H9 (cell line): ENCODE measurements around the gene NUDT16. TPM values are rescaled to one million over a fixed set of nuclear protein-coding genes. Genes with fewer than 3 reads are reported as not detected.

Experiments used
- DNase-seq: peaks from one replicate; pipeline ENCODE4 v3.0.0-alpha.2; 2017
- H2AFZ ChIP-seq: one replicate; pipeline ENCODE4 v1.6.1; 2013; ENCODE audit warnings: mild to moderate bottlenecking, low read length, control low read depth, moderate library complexity
- H2AK5ac ChIP-seq: 2 replicates; pipeline ENCODE4 v1.6.1; 2013; ENCODE audit warnings: low read length, control low read depth, mixed read lengths; ENCODE audit not compliant: insufficient read length
- H2BK120ac ChIP-seq: one replicate; pipeline ENCODE4 v1.6.1; 2013; ENCODE audit warnings: low read depth, mild to moderate bottlenecking, low read length, control low read depth, inconsistent platforms; ENCODE audit not compliant: poor library complexity, severe bottlenecking
- H2BK12ac ChIP-seq: 2 replicates; pipeline ENCODE4 v1.6.1; 2013; ENCODE audit warnings: low read length, control low read depth, mixed read lengths, low read depth; ENCODE audit not compliant: insufficient read length
- H2BK15ac ChIP-seq: 2 replicates; pipeline ENCODE4 v1.6.1; 2013; ENCODE audit warnings: low read depth, low read length, control low read depth
- H2BK20ac ChIP-seq: one replicate; pipeline ENCODE4 v1.6.1; 2013; ENCODE audit warnings: low read depth, mild to moderate bottlenecking, low read length, control low read depth, inconsistent platforms; ENCODE audit not compliant: poor library complexity, severe bottlenecking
- H2BK5ac ChIP-seq: 2 replicates; pipeline ENCODE4 v1.6.1; 2013; ENCODE audit warnings: low read length, control low read depth, mixed read lengths; ENCODE audit not compliant: insufficient read length
- H3K14ac ChIP-seq: 2 replicates; pipeline ENCODE4 v1.6.1; 2013; ENCODE audit warnings: low read length, control low read depth; ENCODE audit not compliant: insufficient read depth
- H3K18ac ChIP-seq: 2 replicates; pipeline ENCODE4 v1.6.1; 2013; ENCODE audit warnings: low read depth, mild to moderate bottlenecking, mixed read lengths, low read length, control low read depth; ENCODE audit not compliant: insufficient read length
- H3K23ac ChIP-seq: 2 replicates; pipeline ENCODE4 v1.6.1; 2013; ENCODE audit warnings: low read length, control low read depth, mixed read lengths, low read depth; ENCODE audit not compliant: insufficient read length
- H3K23me2 ChIP-seq: 2 replicates; pipeline ENCODE4 v1.6.1; 2013; ENCODE audit warnings: low read depth, mild to moderate bottlenecking, mixed read lengths, low read length, control low read depth; ENCODE audit not compliant: insufficient read length, poor library complexity, severe bottlenecking
- H3K27ac ChIP-seq: 2 replicates; pipeline ENCODE4 v1.5.1; 2013; ENCODE audit warnings: low read length, control low read depth, mixed read lengths, low read depth; ENCODE audit not compliant: insufficient read length
- H3K27me3 ChIP-seq: 2 replicates; pipeline ENCODE4 v1.6.1; 2013; ENCODE audit warnings: low read length, control low read depth, inconsistent platforms; ENCODE audit not compliant: insufficient read depth
- H3K4ac ChIP-seq: 2 replicates; pipeline ENCODE4 v1.6.1; 2013; ENCODE audit warnings: low read depth, mild to moderate bottlenecking, control low read depth, inconsistent platforms, low read length, moderate library complexity
- H3K4me1 ChIP-seq: 2 replicates; pipeline ENCODE4 v1.6.1; 2013; ENCODE audit warnings: low read length, control low read depth, inconsistent platforms; ENCODE audit not compliant: insufficient read depth
- H3K4me2 ChIP-seq: 2 replicates; pipeline ENCODE4 v1.6.1; 2013; ENCODE audit warnings: low read length, control low read depth, mixed read lengths; ENCODE audit not compliant: insufficient read length, insufficient read depth
- H3K56ac ChIP-seq: 2 replicates; pipeline ENCODE4 v1.6.1; 2013; ENCODE audit warnings: low read depth, mild to moderate bottlenecking, mixed read lengths, low read length, control low read depth; ENCODE audit not compliant: insufficient read length
- H3K79me1 ChIP-seq: 2 replicates; pipeline ENCODE4 v1.6.1; 2013; ENCODE audit warnings: low read depth, mild to moderate bottlenecking, moderate library complexity, low read length, control low read depth, inconsistent platforms; ENCODE audit not compliant: insufficient read depth, poor library complexity, severe bottlenecking
- H3K79me2 ChIP-seq: 2 replicates; pipeline ENCODE4 v1.6.1; 2013; ENCODE audit warnings: low read length, control low read depth, inconsistent platforms; ENCODE audit not compliant: insufficient read depth
- H3K9ac ChIP-seq: 2 replicates; pipeline ENCODE4 v1.6.1; 2013; ENCODE audit warnings: low read length, control low read depth, mixed read lengths; ENCODE audit not compliant: insufficient read length; ENCODE audit errors: extremely low read depth
- H3K9me3 ChIP-seq: one replicate; pipeline ENCODE4 v1.6.1; 2013; ENCODE audit warnings: low read depth, low read length, inconsistent platforms; ENCODE audit not compliant: control insufficient read depth
- H3T11ph ChIP-seq: one replicate; pipeline ENCODE4 v1.6.1; 2013; ENCODE audit warnings: mild to moderate bottlenecking, low read length, control low read depth, inconsistent platforms
- H4K20me1 ChIP-seq: one replicate; pipeline ENCODE4 v1.6.1; 2013; ENCODE audit not compliant: control insufficient read depth, insufficient read length, insufficient read depth
- H4K5ac ChIP-seq: 2 replicates; pipeline ENCODE4 v1.6.1; 2013; ENCODE audit warnings: low read depth, mild to moderate bottlenecking, mixed read lengths, low read length, control low read depth; ENCODE audit not compliant: insufficient read length
- H4K8ac ChIP-seq: replicated peaks from 2 replicates; pipeline ENCODE4 v1.6.1; 2013; ENCODE audit warnings: low read length, control low read depth, mixed read lengths, low read depth; ENCODE audit not compliant: insufficient read length
- H4K91ac ChIP-seq: 2 replicates; pipeline ENCODE4 v1.6.1; 2013; ENCODE audit warnings: low read depth, mild to moderate bottlenecking, moderate library complexity, mixed read lengths, low read length, control low read depth; ENCODE audit not compliant: insufficient read length
- H3K27ac Mint-ChIP-seq, 3 experiments: 2 replicates in 2 of 3; 3 replicates in 1 of 3; pipeline ENCODE4 v1.8.0; 2020 to 2021; ENCODE audit warnings: mixed read lengths in 3 of 3, mild to moderate bottlenecking in 1 of 3, moderate library complexity in 1 of 3
- H3K27me3 Mint-ChIP-seq: 2 replicates; pipeline ENCODE4 v1.8.0; 2021; ENCODE audit warnings: low read depth, mild to moderate bottlenecking, moderate library complexity, mixed read lengths
- H3K36me3 Mint-ChIP-seq, 3 experiments: 2 replicates in 2 of 3; 3 replicates in 1 of 3; pipeline ENCODE4 v1.8.0; 2020 to 2021; ENCODE audit warnings: low read depth in 3 of 3, mixed read lengths in 3 of 3; ENCODE audit not compliant: insufficient read depth in 1 of 3
- H3K4me1 Mint-ChIP-seq, 2 experiments: 2 replicates each; pipeline ENCODE4 v1.8.0; 2020; ENCODE audit warnings: mixed read lengths in 2 of 2
- H3K4me3 Mint-ChIP-seq, 2 experiments: 2 replicates in 1 of 2; 3 replicates in 1 of 2; pipeline ENCODE4 v1.8.0; 2020 to 2021; ENCODE audit warnings: mild to moderate bottlenecking in 2 of 2, mixed read lengths in 2 of 2, moderate library complexity in 1 of 2
- H3K9me3 Mint-ChIP-seq, 2 experiments: 2 replicates in 1 of 2; 3 replicates in 1 of 2; pipeline ENCODE4 v1.8.0; 2020; ENCODE audit warnings: mild to moderate bottlenecking in 2 of 2, mixed read lengths in 2 of 2, moderate library complexity in 1 of 2
- CTCF ChIP-seq: fragments of 200-600 bp; sonication (generic); conservative IDR thresholded peaks from 3 replicates; pipeline ENCODE4 v1.8.0; 2021; ENCODE audit warnings: antibody characterized with exemption, mild to moderate bottlenecking
- WGBS: extraction: QIAGEN DNeasy Blood & Tissue Kit; methylation state at CpG from one replicate; pipeline ENCODE4 v1.1.7; 2013; ENCODE audit warnings: missing lambda C conversion rate, low lambda C conversion rate, mixed read lengths; ENCODE audit not compliant: insufficient read length; ENCODE audit errors: extremely low coverage; 5-methylcytosine and 5-hydroxymethylcytosine counted together
- total RNA-seq: library from RNA; stranded (reverse); gene quantifications from 2 replicates; pipeline ENCODE4 v1.2.1, GENCODE V29; 2021

NUDT16 gene
- total RNA-seq, 1 experiment from 2014 or later: 18.2 TPM

- Histone ChIP-seq H3K56ac (no peak overlapping the region), H2BK15ac (no peak overlapping the region), H3K9ac (no peak overlapping the region), H2BK12ac (no peak overlapping the region), H3K18ac (no peak overlapping the region), H3K23me2 (peaks cover 3% of the 10 kb centered on the region), H2AK5ac (no peak overlapping the region), H3T11ph (no peak overlapping the region), H3K23ac (no peak overlapping the region), H3K14ac (no peak overlapping the region), H2BK20ac (no peak overlapping the region), H3K79me2 (no peaks in the 10 kb centered on the region), H4K20me1 (no peaks in the 10 kb centered on the region), H4K5ac (no peak overlapping the region), H3K27ac (no peak overlapping the region), H2AFZ (no peak overlapping the region), H3K4me2 (no peak overlapping the region), H4K8ac (no peak overlapping the region), H3K4me1 (no peaks in the 10 kb centered on the region), H3K27me3 (no peaks in the 10 kb centered on the region), H2BK120ac (no peak overlapping the region), H3K4ac (no peak overlapping the region), H3K9me3 (no peaks in the 10 kb centered on the region), H4K91ac (no peak overlapping the region), H2BK5ac (no peak overlapping the region), H3K79me1 (peaks cover 3% of the 10 kb centered on the region)
- no peak overlapping the region for H3K27ac Mint-ChIP-seq
- peaks cover 16 to 20% of the 10 kb centered on the region in 2 experiments for H3K4me1 Mint-ChIP-seq
- H3K9me3 Mint-ChIP-seq: no peaks in the 10 kb centered on the region
- H3K4me3 Mint-ChIP-seq: no peak overlapping the region; a peak in 1 of 5 replicates
- WGBS: no CpG with 5 or more reads among the region's 6 CpGs
- no peak for DNase-seq
- TF ChIP-seq CTCF: no peak
- H3K36me3 Mint-ChIP-seq: peaks cover 23 to 42% (median 27%) of the 10 kb centered on the region in 3 experiments
- H3K27me3 Mint-ChIP-seq: no peaks in the 10 kb centered on the region
Measured at GRCh38 chr3:131386429-131387165, 5.0 kb downstream of the NUDT16 start.
